Measurements from ENCODE around the gene DDX56. TPM values are rescaled to one million over a fixed set of nuclear protein-coding genes. Genes with fewer than 3 reads are reported as not detected.
"Not testable (repeated sequence)": the region's sequence is repeated elsewhere in the genome, so short reads cannot be mapped to it uniquely, and the experiment has no call there.

Gene DDX56
- polyA plus RNA-seq, 4 donors: 59.3 to 135 (median 79.2) TPM

DNA sequence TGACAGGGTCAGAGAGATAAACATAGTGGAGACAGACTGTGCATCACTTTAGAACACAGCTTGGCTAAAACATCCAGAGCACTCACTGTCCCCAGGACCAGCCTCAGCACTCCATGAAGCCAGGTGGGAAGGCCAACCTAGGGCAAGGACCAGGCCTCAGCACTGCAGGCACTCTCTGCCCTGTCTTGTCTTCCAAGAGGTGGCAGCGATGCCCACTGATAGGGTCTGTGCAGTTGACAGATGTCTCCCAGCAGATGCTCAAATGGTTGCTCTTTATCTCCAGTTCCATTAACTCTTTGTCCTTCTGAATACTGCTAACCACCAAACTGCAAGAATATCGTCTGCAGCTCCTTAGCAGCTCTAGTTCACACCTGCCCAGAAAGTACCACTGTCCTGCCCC is 9.1 kb downstream of the DDX56 start:
- no peak for DNase-seq (ENCODE audit: low read depth in 4 of 4, low spot score in 3 of 4)

GRCh38 chr7:44563171-44563679 is 10.5 kb downstream of the DDX56 start:
- no peak for DNase-seq (ENCODE audit: low read depth in 4 of 4, low spot score in 3 of 4)

- not testable (repeated sequence) for DNase-seq (ENCODE audit: low read depth in 4 of 4, low spot score in 3 of 4)
Observed at GRCh38 chr7:44562622-44562962, 11.1 kb downstream of the DDX56 start.

GRCh38 chr7:44561962-44562621 is 11.6 kb downstream of the DDX56 start:
- no peak for DNase-seq (ENCODE audit: low read depth in 4 of 4, low spot score in 3 of 4)

GRCh38 chr7:44561481-44561880 is 12.2 kb downstream of the DDX56 start:
- no peak for DNase-seq (ENCODE audit: low read depth in 4 of 4, low spot score in 3 of 4)

- no peak for DNase-seq (ENCODE audit: low read depth in 4 of 4, low spot score in 3 of 4)
Observed at GRCh38 chr7:44559485-44559884, 14.2 kb downstream of the DDX56 start.

DNA sequence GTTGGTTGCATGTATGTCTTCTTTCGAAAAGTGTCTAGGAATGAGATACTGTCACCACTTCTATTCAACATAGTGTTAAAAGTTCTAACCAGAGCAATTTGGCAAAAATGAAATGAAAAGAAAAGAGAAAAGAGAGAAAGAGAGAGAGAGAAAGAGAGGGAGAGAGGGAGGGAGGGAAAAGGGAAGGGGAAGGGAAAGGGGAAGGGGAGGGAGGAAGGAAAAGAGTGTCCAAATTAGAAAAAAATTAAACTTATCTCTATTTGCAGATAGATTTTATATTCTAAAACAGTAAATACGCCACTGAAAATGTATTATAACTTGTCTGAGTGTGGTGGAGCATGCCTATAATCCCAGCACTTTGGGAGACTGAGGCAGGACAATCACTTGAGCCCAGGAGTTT is 16.2 kb downstream of the DDX56 start:
- no peak for DNase-seq (ENCODE audit: low read depth in 4 of 4, low spot score in 3 of 4)

GRCh38 chr7:44555350-44555749 is 18.4 kb downstream of the DDX56 start:
- DNase-seq (ENCODE audit: low read depth in 4 of 4, low spot score in 3 of 4): no peak

GRCh38 chr7:44552473-44553005 is 21.2 kb downstream of the DDX56 start:
- DNase-seq (ENCODE audit: low read depth in 4 of 4, low spot score in 3 of 4): not testable (repeated sequence)

DNA sequence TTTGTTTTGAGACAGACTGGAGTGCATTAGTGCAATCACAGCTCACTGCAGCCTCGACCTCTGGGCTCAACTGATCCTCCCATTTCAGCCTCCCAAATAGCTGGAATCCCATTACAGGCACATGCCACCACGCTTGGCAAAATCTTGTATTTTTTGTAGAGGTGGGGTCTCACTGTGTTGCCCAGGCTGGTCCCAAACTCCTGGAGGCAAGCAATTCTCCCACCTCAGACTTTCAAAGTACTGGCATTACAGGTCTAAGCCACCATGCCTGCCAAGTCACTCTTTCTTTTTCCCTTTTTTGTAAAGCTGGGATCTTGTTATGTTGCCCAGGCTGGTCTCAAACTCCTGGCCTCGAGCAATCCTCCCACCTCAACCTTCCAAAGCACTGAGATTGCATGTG is 24.3 kb downstream of the DDX56 start:
- DNase-seq (ENCODE audit: low read depth in 4 of 4, low spot score in 3 of 4): no peak

DNA sequence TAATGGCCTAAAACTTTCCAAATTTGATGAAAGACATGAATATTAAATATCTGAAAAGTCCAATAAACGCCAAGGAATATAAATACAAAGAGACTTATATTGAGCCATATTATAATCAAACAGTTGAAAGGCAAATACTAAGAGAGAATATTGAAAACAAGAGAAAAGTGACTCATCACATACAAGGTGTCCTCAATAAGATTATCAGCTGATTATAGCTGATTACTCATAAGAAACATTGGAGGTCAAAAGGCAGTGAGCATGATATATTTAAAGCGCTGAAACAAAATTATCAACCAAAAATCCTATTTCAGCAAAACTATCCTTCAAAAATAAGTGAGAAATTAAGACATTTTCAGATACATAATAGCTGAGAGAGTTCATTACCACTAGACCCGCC is 24.8 kb downstream of the DDX56 start:
- DNase-seq (ENCODE audit: low read depth in 4 of 4, low spot score in 3 of 4): no peak

GRCh38 chr7:44547536-44548231 is 26.0 kb downstream of the DDX56 start:
- no peak for DNase-seq (ENCODE audit: low read depth in 4 of 4, low spot score in 3 of 4)

- DNase-seq (ENCODE audit: low read depth in 4 of 4, low spot score in 3 of 4): no peak
Observed at GRCh38 chr7:44541876-44542610, 31.7 kb downstream of the DDX56 start.

DNA sequence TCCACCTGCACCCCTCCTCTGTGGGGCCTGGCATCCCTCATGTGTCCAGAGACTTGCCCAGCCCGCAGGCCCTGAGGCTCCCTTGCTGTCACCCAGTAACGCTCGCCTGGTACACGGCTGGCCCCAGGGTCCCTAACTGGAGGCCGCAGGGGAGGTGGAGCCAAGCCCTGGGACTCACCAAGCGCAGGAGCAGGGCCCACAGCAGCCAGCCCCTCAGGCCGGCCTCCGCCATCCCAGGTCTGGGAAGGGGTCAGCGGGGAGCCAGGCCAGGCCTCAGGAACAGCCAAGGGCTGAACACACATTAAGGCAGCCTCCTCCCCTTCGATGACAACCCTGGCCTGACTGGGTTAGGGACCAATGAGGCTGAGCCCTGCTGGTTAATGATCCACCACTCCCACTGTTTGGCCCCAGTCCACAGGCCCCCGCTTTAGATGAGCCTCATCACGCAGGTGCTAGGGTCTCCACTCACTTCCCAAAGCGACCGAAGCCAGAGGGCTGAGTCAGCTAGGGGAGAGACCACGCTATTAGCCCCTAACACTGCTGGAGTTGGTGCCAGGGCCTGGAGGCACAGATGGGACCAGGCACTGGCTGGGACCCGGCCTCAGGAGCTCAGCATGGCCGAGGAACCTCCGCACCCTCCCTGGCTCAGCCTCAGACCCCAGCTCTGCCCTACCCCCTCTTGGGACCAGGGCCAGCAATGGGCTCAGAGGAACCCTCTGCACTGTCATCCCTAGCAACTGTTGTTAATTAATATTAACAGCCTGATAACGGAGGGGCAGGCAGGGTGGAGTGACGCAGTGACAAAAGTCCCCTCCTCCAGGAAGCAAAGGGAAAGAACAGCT is 32.5 kb downstream of the DDX56 start, which contains the start of gene NPC1L1:
TSS of gene NPC1L1 (minus strand) at position 303 of the 842 bp plus-strand sequence. CDS start at position 232, 71 bp downstream.
- no peak for DNase-seq (ENCODE audit: low read depth in 4 of 4, low spot score in 3 of 4)

GRCh38 chr7:44540592-44541027 is 33.1 kb downstream of the DDX56 start:
- no peak for DNase-seq (ENCODE audit: low read depth in 4 of 4, low spot score in 3 of 4)

DNA sequence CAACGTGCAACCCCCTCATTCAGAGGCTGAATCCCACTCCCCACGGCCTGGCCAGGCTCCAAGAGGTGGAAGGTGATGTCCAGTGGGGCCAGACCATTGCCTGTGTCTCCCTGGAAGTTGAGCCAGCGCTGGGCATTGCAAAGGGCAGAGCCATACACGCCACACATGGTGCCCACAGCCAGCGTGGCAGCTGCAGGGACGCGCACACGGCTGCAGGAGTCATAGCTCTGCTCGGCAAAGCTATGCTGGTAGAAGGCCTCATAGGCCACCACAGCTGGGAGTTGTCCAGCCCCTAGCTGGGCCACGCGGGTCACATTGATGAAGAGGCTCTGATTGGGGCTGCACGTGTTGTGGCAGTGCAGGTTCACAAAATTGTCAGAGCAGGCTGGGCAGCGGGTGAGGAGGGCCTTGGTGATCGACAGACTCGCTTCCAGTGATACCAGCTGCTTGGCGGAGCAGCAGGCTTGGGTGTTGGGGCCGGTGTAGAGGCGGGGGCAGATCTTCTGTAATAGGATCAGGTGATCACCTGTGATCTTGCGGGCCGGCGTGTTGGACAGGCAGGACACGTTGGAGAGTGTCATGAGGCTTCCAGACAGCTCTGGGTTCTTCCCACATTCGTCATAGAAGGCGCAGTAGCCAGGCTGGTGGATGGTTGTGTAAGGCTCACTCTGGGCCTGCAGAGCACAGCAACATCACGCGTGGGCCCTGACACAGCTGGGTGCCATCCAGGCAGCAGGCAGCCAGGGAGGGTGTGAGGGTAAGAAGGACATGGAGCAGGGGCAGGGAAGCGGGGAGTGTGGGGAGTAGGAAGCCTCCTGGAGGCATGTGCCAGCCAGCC is 33.8 kb downstream of the DDX56 start:
- no peak for DNase-seq (ENCODE audit: low read depth in 4 of 4, low spot score in 3 of 4)

GRCh38 chr7:44538798-44539668 is 34.7 kb downstream of the DDX56 start:
- DNase-seq (ENCODE audit: low read depth in 4 of 4, low spot score in 3 of 4): no peak

GRCh38 chr7:44538093-44538797 is 35.5 kb downstream of the DDX56 start:
- no peak for DNase-seq (ENCODE audit: low read depth in 4 of 4, low spot score in 3 of 4)

Data from left renal pelvis (tissue), 4 donors.